ENCODE results near the gene FPR1. TPM values are rescaled to one million over a fixed set of nuclear protein-coding genes. Genes with fewer than 3 reads are reported as not detected.
"Not testable (repeated sequence)": the region's sequence is repeated elsewhere in the genome, so short reads cannot be mapped to it uniquely, and the experiment has no call there.

Gene FPR1
- total RNA-seq, 1 donor = 5.1 TPM

DNA sequence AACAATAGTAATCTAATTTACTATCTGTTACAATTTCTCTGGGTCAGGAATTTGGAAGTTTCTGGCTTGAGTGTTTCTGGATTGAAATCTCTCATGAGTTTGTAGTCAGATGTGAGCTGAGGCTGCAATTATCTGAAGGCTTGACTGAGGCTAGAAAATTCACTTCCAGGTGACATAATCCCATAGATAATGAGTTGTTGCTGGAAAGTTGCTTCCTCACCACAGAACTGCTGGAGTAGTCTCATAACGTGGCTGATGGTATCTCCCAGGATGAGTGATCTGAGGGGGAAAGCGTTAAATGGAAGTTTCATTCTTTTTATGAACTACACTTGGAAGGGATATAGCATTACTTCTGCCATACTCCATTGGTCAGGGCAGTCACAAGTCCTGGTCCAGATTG lies 28.0 kb upstream of the FPR1 start:
- Histone ChIP-seq H3K27ac (ENCODE audit: low read depth, low read length) (no peak overlapping the region), H3K79me2 (ENCODE audit: insufficient read depth, low read length) (no peaks in the 10 kb centered on the region), H3K9me3 (ENCODE audit: low read depth, low read length) (no peaks in the 10 kb centered on the region), H3K36me3 (ENCODE audit: insufficient read depth, low read length) (no peaks in the 10 kb centered on the region), H4K20me1 (ENCODE audit: insufficient read depth, low read length) (no peaks in the 10 kb centered on the region), H3K27me3 (ENCODE audit: insufficient read depth, low read length) (peaks cover 16% of the 10 kb centered on the region), H3K4me1 (ENCODE audit: insufficient read depth, low read length) (peaks cover 15% of the 10 kb centered on the region), H2AFZ (ENCODE audit: low read length) (no peak overlapping the region), H3K4me2 (ENCODE audit: insufficient read depth, low read length) (no peak overlapping the region), H3K4me3 (ENCODE audit: insufficient read depth, low read length) (no peak overlapping the region)
- TF ChIP-seq, protein P1, sequence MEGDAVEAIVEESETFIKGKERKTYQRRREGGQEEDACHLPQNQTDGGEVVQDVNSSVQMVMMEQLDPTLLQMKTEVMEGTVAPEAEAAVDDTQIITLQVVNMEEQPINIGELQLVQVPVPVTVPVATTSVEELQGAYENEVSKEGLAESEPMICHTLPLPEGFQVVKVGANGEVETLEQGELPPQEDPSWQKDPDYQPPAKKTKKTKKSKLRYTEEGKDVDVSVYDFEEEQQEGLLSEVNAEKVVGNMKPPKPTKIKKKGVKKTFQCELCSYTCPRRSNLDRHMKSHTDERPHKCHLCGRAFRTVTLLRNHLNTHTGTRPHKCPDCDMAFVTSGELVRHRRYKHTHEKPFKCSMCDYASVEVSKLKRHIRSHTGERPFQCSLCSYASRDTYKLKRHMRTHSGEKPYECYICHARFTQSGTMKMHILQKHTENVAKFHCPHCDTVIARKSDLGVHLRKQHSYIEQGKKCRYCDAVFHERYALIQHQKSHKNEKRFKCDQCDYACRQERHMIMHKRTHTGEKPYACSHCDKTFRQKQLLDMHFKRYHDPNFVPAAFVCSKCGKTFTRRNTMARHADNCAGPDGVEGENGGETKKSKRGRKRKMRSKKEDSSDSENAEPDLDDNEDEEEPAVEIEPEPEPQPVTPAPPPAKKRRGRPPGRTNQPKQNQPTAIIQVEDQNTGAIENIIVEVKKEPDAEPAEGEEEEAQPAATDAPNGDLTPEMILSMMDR (IDR thresholded peaks at IDR 0.05; ENCODE audit: extremely low read depth, low read depth, low read length) = no peak
- no peak for DNase-seq (ENCODE audit: insufficient read length, low spot score, missing footprints)

- no peak overlapping the region for H3K4me3 ChIP-seq (ENCODE audit: insufficient read depth, low read length)
- peaks cover 10% of the 10 kb centered on the region for H3K4me1 ChIP-seq (ENCODE audit: insufficient read depth, low read length)
- TF ChIP-seq, protein P1 (IDR thresholded peaks at IDR 0.05; ENCODE audit: extremely low read depth, low read depth, low read length) = no peak
- no peaks in the 10 kb centered on the region for H4K20me1 ChIP-seq (ENCODE audit: insufficient read depth, low read length)
- H3K79me2 ChIP-seq (ENCODE audit: insufficient read depth, low read length) = no peaks in the 10 kb centered on the region
- peaks cover 16% of the 10 kb centered on the region for H3K27me3 ChIP-seq (ENCODE audit: insufficient read depth, low read length)
- H3K9me3 ChIP-seq (ENCODE audit: low read depth, low read length) = no peaks in the 10 kb centered on the region
- no peak overlapping the region for H3K4me2 ChIP-seq (ENCODE audit: insufficient read depth, low read length)
- DNase-seq (ENCODE audit: insufficient read length, low spot score, missing footprints) = no peak
- H3K36me3 ChIP-seq (ENCODE audit: insufficient read depth, low read length) = no peaks in the 10 kb centered on the region
- H3K27ac ChIP-seq (ENCODE audit: low read depth, low read length) = no peak overlapping the region
- H2AFZ ChIP-seq (ENCODE audit: low read length) = no peak overlapping the region
Observed at GRCh38 chr19:51779181-51779580, 27.5 kb upstream of the FPR1 start.

- no peaks in the 10 kb centered on the region for H3K9me3 ChIP-seq (ENCODE audit: low read depth, low read length)
- H3K4me1 ChIP-seq (ENCODE audit: insufficient read depth, low read length) = peaks cover 10% of the 10 kb centered on the region
- TF ChIP-seq, protein P1 (IDR thresholded peaks at IDR 0.05; ENCODE audit: extremely low read depth, low read depth, low read length) = peak; percentile 79
- H3K27ac ChIP-seq (ENCODE audit: low read depth, low read length) = peak overlapping the region; percentile 31
- H2AFZ ChIP-seq (ENCODE audit: low read length) = peak overlapping the region; percentile 62
- no peaks in the 10 kb centered on the region for H3K36me3 ChIP-seq (ENCODE audit: insufficient read depth, low read length)
- H4K20me1 ChIP-seq (ENCODE audit: insufficient read depth, low read length) = no peaks in the 10 kb centered on the region
- no peak for DNase-seq (ENCODE audit: insufficient read length, low spot score, missing footprints)
- H3K4me2 ChIP-seq (ENCODE audit: insufficient read depth, low read length) = peak overlapping the region; percentile 57
- H3K79me2 ChIP-seq (ENCODE audit: insufficient read depth, low read length) = no peaks in the 10 kb centered on the region
- peaks cover 16% of the 10 kb centered on the region for H3K27me3 ChIP-seq (ENCODE audit: insufficient read depth, low read length)
- H3K4me3 ChIP-seq (ENCODE audit: insufficient read depth, low read length) = peak overlapping the region; percentile 20
Observed at GRCh38 chr19:51777570-51778462, 26.1 kb upstream of the FPR1 start.

DNA sequence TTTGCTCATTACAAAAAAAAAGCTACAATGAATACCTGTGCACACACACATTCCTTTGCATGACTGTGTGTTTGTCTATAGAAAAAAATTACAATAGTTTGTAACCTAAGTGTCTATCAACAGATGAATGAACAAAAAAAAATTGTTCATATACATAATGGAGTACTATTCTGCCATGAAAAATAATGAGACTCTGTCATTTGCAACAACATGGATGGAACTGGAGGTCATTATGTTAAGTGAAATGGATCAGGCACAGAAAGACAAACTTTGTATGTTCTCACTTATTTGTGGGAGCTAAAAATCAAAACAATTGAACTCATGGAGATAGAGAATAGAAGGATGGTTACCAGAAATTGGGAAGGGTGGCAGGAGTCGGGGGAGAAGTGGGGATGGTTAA lies 24.9 kb upstream of the FPR1 start:
- peaks cover 16% of the 10 kb centered on the region for H3K27me3 ChIP-seq (ENCODE audit: insufficient read depth, low read length)
- not testable (repeated sequence) for H3K79me2 ChIP-seq (ENCODE audit: insufficient read depth, low read length); H3K4me1 ChIP-seq (ENCODE audit: insufficient read depth, low read length); H3K9me3 ChIP-seq (ENCODE audit: low read depth, low read length); H3K4me3 ChIP-seq (ENCODE audit: insufficient read depth, low read length); H3K36me3 ChIP-seq (ENCODE audit: insufficient read depth, low read length); H3K4me2 ChIP-seq (ENCODE audit: insufficient read depth, low read length); H4K20me1 ChIP-seq (ENCODE audit: insufficient read depth, low read length); H2AFZ ChIP-seq (ENCODE audit: low read length); H3K27ac ChIP-seq (ENCODE audit: low read depth, low read length); DNase-seq (ENCODE audit: insufficient read length, low spot score, missing footprints)
